Breast epithelium (tissue), 4 donors: ENCODE data around the gene PNPLA7. TPM values are rescaled to one million over a fixed set of nuclear protein-coding genes. Genes with fewer than 3 reads are reported as not detected.
"Not testable (repeated sequence)": the region's sequence is repeated elsewhere in the genome, so short reads cannot be mapped to it uniquely, and the experiment has no call there.

Experiments used
- DNase-seq, 2 donors: peaks; one replicate each; pipeline ENCODE4 v3.0.0-alpha.2; 2019; ENCODE audit warnings: low spot score in 2 of 2
- H3K27ac ChIP-seq, 2 donors: fragments of 200-600 bp; sonication (generic) in 1 of 2; one replicate each; pipeline ENCODE4 v1.5.1; 2016 to 2019; ENCODE audit warnings: mild to moderate bottlenecking in 1 of 2
- H3K27me3 ChIP-seq, 2 donors: fragments of 200-600 bp; sonication (generic) in 1 of 2; one replicate each; pipeline versions ENCODE4 v1.5.1 to v1.6.0; 2017 to 2019; ENCODE audit warnings: control low read depth in 1 of 2, mild to moderate bottlenecking in 1 of 2
- H3K36me3 ChIP-seq: fragments of 200-600 bp; one replicate; pipeline ENCODE4 v1.5.1; 2019
- H3K4me1 ChIP-seq, 2 donors: fragments of 200-600 bp; sonication (generic); one replicate each; pipeline ENCODE4 v1.5.1; 2016 to 2019; ENCODE audit warnings: control low read depth in 1 of 2
- H3K4me3 ChIP-seq, 3 donors: fragments of 200-600 bp; sonication (generic); 1 replicate in 2 of 3; 2 replicates in 1 of 3; pipeline ENCODE4 v1.5.1; 2016 to 2019; ENCODE audit warnings: mild to moderate bottlenecking in 3 of 3, moderate library complexity in 2 of 3
- H3K9me3 ChIP-seq, 2 donors: fragments of 200-600 bp; sonication (generic) in 1 of 2; one replicate each; pipeline ENCODE4 v1.5.1; 2016 to 2019; ENCODE audit warnings: control low read depth in 1 of 2
- POLR2A ChIP-seq: fragments of 450-650 bp; IDR thresholded peaks from one replicate; pipeline ENCODE4 v1.6.1; 2016; ENCODE audit warnings: antibody characterized with exemption, mild to moderate bottlenecking, moderate library complexity
- POLR2AphosphoS5 ChIP-seq, 3 donors: sonication (generic); formaldehyde crosslinking; IDR thresholded peaks; one replicate each; pipeline ENCODE4 v1.6.1; 2017; ENCODE audit warnings: antibody characterized with exemption in 3 of 3
- intact Hi-C: fragments of 100-400 bp; cut with DNase I; formaldehyde crosslinking; loops from one replicate; pipeline ENCODE4 v1.15.1; 2023; ENCODE audit warnings: low total_unique reads
- total RNA-seq, 3 donors: library from RNA; depleted of rRNA; stranded (reverse); fragments of >200 nt; gene quantifications; one replicate each; pipeline ENCODE4 v1.1.0, GENCODE V29; 2016
- TF ChIP-seq, protein P1 (sequence below), 3 donors: fragments of 450-650 bp; IDR thresholded peaks; one replicate each; pipeline ENCODE4 v1.5.1; 2016 to 2017; ENCODE audit warnings: antibody characterized with exemption in 3 of 3, mild to moderate bottlenecking in 3 of 3, moderate library complexity in 3 of 3

The PNPLA7 gene
- total RNA-seq, 3 donors from 2014 or later, result 17.3 to 18.7 (median 17.7) TPM

DNA sequence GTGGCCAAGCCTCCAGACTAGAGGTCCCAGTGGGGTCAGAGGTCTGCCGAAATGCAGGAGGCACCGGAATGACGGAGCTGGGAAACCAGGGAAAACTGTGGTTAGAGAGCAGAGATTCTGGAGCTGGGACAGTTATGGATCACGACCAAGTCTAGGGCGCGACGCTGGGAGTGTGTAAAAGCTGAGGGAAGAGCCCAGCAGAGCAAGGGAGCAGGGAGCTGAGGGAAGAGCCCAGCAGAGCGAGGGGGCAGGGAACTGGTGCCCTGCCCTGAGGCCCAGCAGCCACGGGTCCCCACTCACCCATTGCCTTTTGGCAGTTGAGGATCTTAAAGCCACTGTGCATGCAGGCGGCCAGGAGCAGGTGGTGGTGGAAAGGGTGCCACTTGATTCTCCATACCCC, 13.9 kb upstream of the PNPLA7 start:
- Histone ChIP-seq H3K27me3 (no peaks in the 10 kb centered on the region), H3K36me3 (peaks cover 11% of the 10 kb centered on the region), H3K4me3 (no peak overlapping the region), H3K9me3 (no peaks in the 10 kb centered on the region), H3K27ac (no peak overlapping the region), H3K4me1 (no peaks in the 10 kb centered on the region)
- DNase-seq, result no peak
- TF ChIP-seq, protein P1, sequence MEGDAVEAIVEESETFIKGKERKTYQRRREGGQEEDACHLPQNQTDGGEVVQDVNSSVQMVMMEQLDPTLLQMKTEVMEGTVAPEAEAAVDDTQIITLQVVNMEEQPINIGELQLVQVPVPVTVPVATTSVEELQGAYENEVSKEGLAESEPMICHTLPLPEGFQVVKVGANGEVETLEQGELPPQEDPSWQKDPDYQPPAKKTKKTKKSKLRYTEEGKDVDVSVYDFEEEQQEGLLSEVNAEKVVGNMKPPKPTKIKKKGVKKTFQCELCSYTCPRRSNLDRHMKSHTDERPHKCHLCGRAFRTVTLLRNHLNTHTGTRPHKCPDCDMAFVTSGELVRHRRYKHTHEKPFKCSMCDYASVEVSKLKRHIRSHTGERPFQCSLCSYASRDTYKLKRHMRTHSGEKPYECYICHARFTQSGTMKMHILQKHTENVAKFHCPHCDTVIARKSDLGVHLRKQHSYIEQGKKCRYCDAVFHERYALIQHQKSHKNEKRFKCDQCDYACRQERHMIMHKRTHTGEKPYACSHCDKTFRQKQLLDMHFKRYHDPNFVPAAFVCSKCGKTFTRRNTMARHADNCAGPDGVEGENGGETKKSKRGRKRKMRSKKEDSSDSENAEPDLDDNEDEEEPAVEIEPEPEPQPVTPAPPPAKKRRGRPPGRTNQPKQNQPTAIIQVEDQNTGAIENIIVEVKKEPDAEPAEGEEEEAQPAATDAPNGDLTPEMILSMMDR (IDR thresholded peaks at IDR 0.05), result no peak
- TF ChIP-seq POLR2AphosphoS5 (IDR thresholded peaks at IDR 0.05) (no peak), POLR2A (no peak)
- intact Hi-C loops, result no loop called here

DNA sequence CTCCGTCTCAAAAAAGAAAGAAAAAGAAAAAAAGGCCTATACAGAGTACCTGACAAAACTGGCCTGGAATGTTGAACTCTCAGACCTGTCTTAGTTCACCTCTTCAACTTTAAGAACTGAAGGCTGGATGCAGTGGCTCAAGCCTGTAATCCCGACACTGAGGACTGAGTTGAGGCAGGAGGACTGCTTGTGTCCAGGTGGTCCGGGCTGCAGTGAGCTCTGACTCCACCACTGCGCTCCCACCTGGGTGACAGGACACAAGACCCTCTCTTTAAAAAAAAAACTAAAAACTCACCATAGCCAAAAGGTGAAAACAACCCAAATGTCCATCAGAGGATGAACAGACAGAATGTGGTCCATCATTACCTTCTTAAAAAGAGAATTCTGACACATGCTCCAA, 7.9 kb upstream of the PNPLA7 start:
- no peaks in the 10 kb centered on the region for H3K36me3 ChIP-seq
- TF ChIP-seq, protein P1 (IDR thresholded peaks at IDR 0.05), result no peak
- TF ChIP-seq POLR2AphosphoS5 (IDR thresholded peaks at IDR 0.05) (no peak), POLR2A (no peak)
- H3K27me3 ChIP-seq, result no peaks in the 10 kb centered on the region
- no peaks in the 10 kb centered on the region for H3K9me3 ChIP-seq
- no peaks in the 10 kb centered on the region for H3K4me1 ChIP-seq
- intact Hi-C loops, result no loop called here
- H3K27ac ChIP-seq, result no peak overlapping the region
- no peak for DNase-seq
- no peak overlapping the region for H3K4me3 ChIP-seq

DNA sequence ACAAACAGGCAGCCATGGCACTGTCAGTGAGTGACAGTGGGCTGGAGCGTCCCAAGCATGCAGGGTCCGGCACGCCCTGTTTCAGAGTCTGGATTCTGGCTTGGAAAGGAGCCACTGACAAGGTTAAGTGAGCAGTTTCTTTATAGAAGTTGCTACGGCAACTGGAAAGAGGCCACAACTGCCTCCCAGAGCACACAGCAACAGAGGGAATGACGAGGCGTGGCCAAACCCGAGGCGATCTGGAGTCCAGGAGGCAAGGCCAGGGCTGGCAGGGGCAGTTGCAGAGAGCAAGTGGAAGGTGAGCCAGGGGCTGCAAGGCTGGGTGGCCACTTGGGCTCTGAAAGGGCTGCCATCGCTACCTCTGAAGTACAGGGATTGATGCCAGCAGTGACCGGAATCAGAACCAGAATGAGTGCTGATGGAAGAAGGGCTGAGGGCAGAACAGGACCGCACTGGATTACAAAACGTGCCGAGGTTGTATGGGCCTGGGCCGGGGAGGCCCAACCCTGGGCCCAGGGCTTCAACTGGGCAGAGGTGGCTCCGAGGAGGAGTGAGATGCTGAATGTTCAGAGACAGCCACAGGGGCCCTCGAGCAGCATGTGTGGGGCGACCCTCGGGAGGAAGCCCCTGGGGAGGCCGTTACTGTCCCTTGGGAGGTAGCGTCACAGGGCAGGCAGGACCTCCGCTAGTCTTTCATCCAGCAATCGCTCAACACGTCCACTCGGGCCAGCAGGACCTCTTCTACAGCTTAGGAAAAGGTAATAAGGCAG, 6.1 kb upstream of the PNPLA7 start:
- Histone ChIP-seq H3K27me3 (no peaks in the 10 kb centered on the region), H3K9me3 (no peaks in the 10 kb centered on the region), H3K27ac (no peak overlapping the region), H3K4me3 (no peak overlapping the region), H3K4me1 (no peaks in the 10 kb centered on the region), H3K36me3 (no peaks in the 10 kb centered on the region)
- intact Hi-C loops, result no loop called here
- DNase-seq, result no peak
- TF ChIP-seq POLR2AphosphoS5 (IDR thresholded peaks at IDR 0.05), result no peak
- no peak for TF ChIP-seq POLR2A

DNA sequence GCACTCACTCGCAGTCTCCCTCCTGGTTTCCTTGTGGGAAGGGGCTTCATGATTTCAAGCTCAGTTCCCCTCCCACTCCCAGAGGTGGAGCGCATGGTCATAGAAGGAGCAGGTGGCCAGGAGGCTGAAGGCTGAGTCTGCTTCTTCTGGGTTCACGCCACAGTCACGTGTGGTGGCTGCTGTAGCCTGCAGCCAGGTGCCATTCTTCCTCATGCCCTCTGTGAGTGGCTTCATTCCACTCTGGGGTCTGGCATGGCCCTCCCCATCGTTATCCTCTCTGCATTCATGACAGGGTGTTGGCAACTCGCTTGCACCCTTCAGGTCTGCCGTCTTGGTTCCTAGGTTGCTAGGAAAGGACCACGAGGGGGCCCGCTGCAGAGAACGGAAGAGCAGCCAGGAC, 5.0 kb upstream of the PNPLA7 start:
- H3K4me3 ChIP-seq, result no peak overlapping the region
- intact Hi-C loops, result no loop called here
- no peak overlapping the region for H3K27ac ChIP-seq
- DNase-seq, result no peak
- TF ChIP-seq, protein P1 (IDR thresholded peaks at IDR 0.05), result no peak
- TF ChIP-seq POLR2AphosphoS5 (IDR thresholded peaks at IDR 0.05), result no peak
- H3K4me1 ChIP-seq, result no peaks in the 10 kb centered on the region
- H3K9me3 ChIP-seq, result no peaks in the 10 kb centered on the region
- no peaks in the 10 kb centered on the region for H3K27me3 ChIP-seq
- H3K36me3 ChIP-seq, result no peaks in the 10 kb centered on the region

DNA sequence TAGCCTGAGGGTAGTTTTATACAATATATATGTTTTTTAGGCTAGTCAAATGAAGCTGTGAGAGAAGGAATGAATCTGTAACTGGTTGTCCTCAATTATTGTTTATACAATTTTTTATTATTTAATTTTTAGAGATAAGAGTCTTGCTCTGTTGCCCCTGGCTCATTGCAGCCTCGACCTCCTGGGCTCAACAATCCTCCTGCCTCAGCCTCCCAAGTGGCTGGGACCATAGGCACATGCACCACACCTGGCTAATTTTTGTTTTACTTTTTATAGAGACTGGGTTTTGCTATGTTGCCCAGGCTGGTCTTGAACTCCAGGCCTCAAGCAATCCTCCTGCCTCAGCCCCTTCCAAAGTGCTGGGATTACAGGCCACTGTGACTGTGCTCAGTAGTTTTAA, 4.1 kb upstream of the PNPLA7 start:
- TF ChIP-seq POLR2A, result no peak
- no peak for TF ChIP-seq POLR2AphosphoS5 (IDR thresholded peaks at IDR 0.05)
- TF ChIP-seq, protein P1 (IDR thresholded peaks at IDR 0.05), result no peak
- Histone ChIP-seq H3K27ac (no peak overlapping the region), H3K36me3 (no peaks in the 10 kb centered on the region), H3K27me3 (no peaks in the 10 kb centered on the region), H3K4me3 (no peak overlapping the region), H3K9me3 (no peaks in the 10 kb centered on the region), H3K4me1 (no peaks in the 10 kb centered on the region)
- intact Hi-C loops, result no loop called here
- DNase-seq, result no peak

DNA sequence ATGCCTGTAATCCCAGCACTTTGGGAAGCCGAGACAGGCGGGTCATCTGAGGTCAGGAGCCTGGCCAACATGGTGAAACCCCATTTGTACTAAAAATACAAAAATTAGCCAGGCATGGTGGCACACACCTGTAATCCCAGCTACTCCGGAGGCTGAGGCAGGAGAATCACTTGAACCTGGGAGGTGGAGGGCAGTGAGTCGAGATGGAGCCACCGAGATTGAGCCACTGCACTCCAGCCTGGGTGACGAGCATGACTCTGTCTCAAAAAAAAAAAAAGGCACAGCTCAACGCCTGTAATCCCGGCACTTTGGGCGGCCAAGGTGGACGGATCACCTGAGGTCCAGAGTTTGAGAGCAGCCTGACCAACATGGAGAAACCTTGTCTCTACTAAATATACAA, 3.5 kb upstream of the PNPLA7 start:
- H3K36me3 ChIP-seq, intact Hi-C loops, H3K27me3 ChIP-seq, H3K27ac ChIP-seq, H3K4me3 ChIP-seq, H3K9me3 ChIP-seq, H3K4me1 ChIP-seq, DNase-seq: not testable (repeated sequence)
